HepG2 (cell line): ENCODE measurements around the gene ANKRD31. TPM values are rescaled to one million over a fixed set of nuclear protein-coding genes. Genes with fewer than 3 reads are reported as not detected.
A peak's percentile ranks its signal among the peaks of the same experiment; 100 is the strongest.

Experiments used
- ATM ChIP-seq: fragments of 450-650 bp; IDR thresholded peaks from 2 replicates; pipeline ENCODE4 v1.7.1; 2017; ENCODE audit warnings: mild to moderate bottlenecking, borderline replicate concordance
- CBFB ChIP-seq: sonication (generic); formaldehyde crosslinking; IDR thresholded peaks from 2 replicates; pipeline ENCODE4 v1.4.0; 2020; ENCODE audit warnings: missing genetic modification reagents
- CEBPB ChIP-seq: IDR thresholded peaks from 2 replicates; pipeline ENCODE4 v1.6.1; 2011; ENCODE audit warnings: low read depth, low read length, improper control_type of control experiment, borderline replicate concordance
- ELF3 ChIP-seq: IDR thresholded peaks from 2 replicates; pipeline ENCODE4 v1.6.1; 2016; ENCODE audit warnings: missing genetic modification reagents, missing compliant biosample characterization
- FOXA1 ChIP-seq, 2 experiments: fragments of 450-650 bp in 1 of 2; sonication (generic) in 1 of 2; formaldehyde crosslinking in 1 of 2; IDR thresholded peaks; 2 replicates each; pipeline versions ENCODE4 v1.4.0 to v1.6.1; 2016 to 2020; ENCODE audit warnings: missing genetic modification reagents in 1 of 2
- GLMP ChIP-seq: sonication (generic); formaldehyde crosslinking; IDR thresholded peaks from 2 replicates; pipeline ENCODE4 v1.9.0; 2021; ENCODE audit warnings: missing genetic modification reagents, mild to moderate bottlenecking, borderline replicate concordance
- MBD4 ChIP-seq: IDR thresholded peaks from 2 replicates; pipeline ENCODE4 v1.6.1; 2012; ENCODE audit warnings: low read length, inconsistent platforms, borderline replicate concordance
- MIER2 ChIP-seq: IDR thresholded peaks from 2 replicates; pipeline ENCODE4 v1.6.1; 2016; ENCODE audit warnings: missing biosample characterization, missing genetic modification reagents
- MIER3 ChIP-seq: IDR thresholded peaks from 2 replicates; pipeline ENCODE4 v1.6.1; 2016; ENCODE audit warnings: missing compliant biosample characterization, borderline replicate concordance
- MTF1 ChIP-seq: sonication (generic); formaldehyde crosslinking; IDR thresholded peaks from 2 replicates; pipeline ENCODE4 v1.5.0; 2020; ENCODE audit warnings: missing genetic modification reagents
- NFE2 ChIP-seq: sonication (generic); formaldehyde crosslinking; IDR thresholded peaks from 2 replicates; pipeline ENCODE4 v1.4.0; 2020; ENCODE audit warnings: missing genetic modification reagents
- NPAS2 ChIP-seq: sonication (generic); formaldehyde crosslinking; IDR thresholded peaks from 2 replicates; pipeline ENCODE4 v1.8.0; 2022; ENCODE audit warnings: mild to moderate bottlenecking, missing genetic modification reagents, borderline replicate concordance
- RBFOX2 ChIP-seq: fragments of 200-400 bp; formaldehyde crosslinking; IDR thresholded peaks from 2 replicates; pipeline ENCODE4 v1.6.1; 2017; ENCODE audit warnings: low read depth, mild to moderate bottlenecking, low read length
- XRCC5 ChIP-seq: fragments of 200-400 bp; formaldehyde crosslinking; optimal IDR thresholded peaks from 2 replicates; pipeline ENCODE3; 2017; ENCODE audit warnings: mild to moderate bottlenecking, low read length
- ZIK1 ChIP-seq: sonication (generic); formaldehyde crosslinking; IDR thresholded peaks from 2 replicates; pipeline ENCODE4 v1.5.0; 2020; ENCODE audit warnings: mild to moderate bottlenecking, low read depth, missing genetic modification reagents, borderline replicate concordance
- ZNF121 ChIP-seq: sonication (generic); formaldehyde crosslinking; IDR thresholded peaks from 2 replicates; pipeline ENCODE4 v1.5.0; 2020; ENCODE audit warnings: mild to moderate bottlenecking, missing genetic modification reagents
- ZNF747 ChIP-seq: sonication (generic); formaldehyde crosslinking; IDR thresholded peaks from 2 replicates; pipeline ENCODE4 v1.8.1; 2023; ENCODE audit warnings: missing genetic modification reagents, mild to moderate bottlenecking, borderline replicate concordance
- polyA plus RNA-seq, 8 experiments: library from polyadenylated mRNA; depleted of rRNA in 3 of 8; stranded (reverse) in 7 of 8; unstranded in 1 of 8; fragments of >200 nt; fragmentation: Illumina TruSeq in 4 of 8; extraction: Trizol in 4 of 8; gene quantifications; 2 replicates each; pipeline versions ENCODE4 v1.2.1 to v1.2.3, GENCODE V29; 2011 to 2016; ENCODE audit warnings: low read depth in 4 of 8, missing spikeins in 1 of 8, mixed read lengths in 1 of 8; ENCODE audit not compliant: insufficient read depth in 1 of 8
- total RNA-seq, 5 experiments: library from RNA; depleted of rRNA; stranded (reverse); fragments of >200 nt; fragmentation: Illumina TruSeq; extraction: Trizol; gene quantifications; 2 replicates each; pipeline ENCODE4 v1.2.3, GENCODE V29; 2016; ENCODE audit warnings: low read depth in 1 of 5
- TF ChIP-seq, protein P1 (sequence below): sonication (generic); formaldehyde crosslinking; IDR thresholded peaks from 2 replicates; pipeline ENCODE4 v1.4.0; 2020; ENCODE audit warnings: mild to moderate bottlenecking, missing genetic modification reagents
- TF ChIP-seq, protein P2 (sequence below): IDR thresholded peaks from 2 replicates; pipeline ENCODE4 v1.6.1; 2018; ENCODE audit warnings: missing genetic modification reagents, mild to moderate bottlenecking, missing compliant biosample characterization
- TF ChIP-seq, protein P3 (sequence below): IDR thresholded peaks from 2 replicates; pipeline ENCODE4 v1.6.1; 2016; ENCODE audit warnings: mild to moderate bottlenecking, missing biosample characterization, missing genetic modification reagents

The ANKRD31 gene
- total and polyA plus RNA-seq, 2 of the 13 experiments (the other 11 are each of a cell fraction or from before 2014, with no cell fraction given): 0.01 to 0.09 TPM

GRCh38 chr5:75049456-75050351 is 187.0 kb downstream of the ANKRD31 start (continued):
- TF ChIP-seq MIER3 (CRISPR knock-in tag) (peak; percentile 27; the same call in 1 of the 2 replicates), CEBPB (peak; percentile 51; the same call in 1 of the 2 replicates), MBD4 (no peak), MTF1 (no peak), ZIK1 (CRISPR knock-in tag) (no peak), RBFOX2 (no peak), GLMP (CRISPR knock-in tag) (no peak), ZNF121 (CRISPR knock-in tag) (no peak), FOXA1 (IDR thresholded peaks at IDR 0.05) (no peak), FOXA1 (CRISPR knock-in tag; IDR thresholded peaks at IDR 0.05) (peak; percentile 43; the same call in 1 of the 2 replicates), XRCC5 (no peak), ATM (peak; percentile 45; the same call in 1 of the 2 replicates), MIER2 (CRISPR knock-in tag) (0 out of 2 replicates have a peak, but pooled peaks have one; percentile 51), ELF3 (peak; percentile 66), NPAS2 (no peak), ZNF747 (CRISPR knock-in tag) (no peak), CBFB (CRISPR knock-in tag) (0 out of 2 replicates have a peak, but pooled peaks have one; percentile 35), NFE2 (no peak)
- TF ChIP-seq, protein P1, sequence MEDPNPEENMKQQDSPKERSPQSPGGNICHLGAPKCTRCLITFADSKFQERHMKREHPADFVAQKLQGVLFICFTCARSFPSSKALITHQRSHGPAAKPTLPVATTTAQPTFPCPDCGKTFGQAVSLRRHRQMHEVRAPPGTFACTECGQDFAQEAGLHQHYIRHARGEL (CRISPR knock-in tag): no peak
- TF ChIP-seq, protein P2, sequence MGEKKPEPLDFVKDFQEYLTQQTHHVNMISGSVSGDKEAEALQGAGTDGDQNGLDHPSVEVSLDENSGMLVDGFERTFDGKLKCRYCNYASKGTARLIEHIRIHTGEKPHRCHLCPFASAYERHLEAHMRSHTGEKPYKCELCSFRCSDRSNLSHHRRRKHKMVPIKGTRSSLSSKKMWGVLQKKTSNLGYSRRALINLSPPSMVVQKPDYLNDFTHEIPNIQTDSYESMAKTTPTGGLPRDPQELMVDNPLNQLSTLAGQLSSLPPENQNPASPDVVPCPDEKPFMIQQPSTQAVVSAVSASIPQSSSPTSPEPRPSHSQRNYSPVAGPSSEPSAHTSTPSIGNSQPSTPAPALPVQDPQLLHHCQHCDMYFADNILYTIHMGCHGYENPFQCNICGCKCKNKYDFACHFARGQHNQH (CRISPR knock-in tag): 0 out of 2 replicates have a peak, but pooled peaks have one; percentile 50
- TF ChIP-seq, protein P3, sequence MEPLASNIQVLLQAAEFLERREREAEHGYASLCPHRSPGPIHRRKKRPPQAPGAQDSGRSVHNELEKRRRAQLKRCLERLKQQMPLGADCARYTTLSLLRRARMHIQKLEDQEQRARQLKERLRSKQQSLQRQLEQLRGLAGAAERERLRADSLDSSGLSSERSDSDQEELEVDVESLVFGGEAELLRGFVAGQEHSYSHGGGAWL (CRISPR knock-in tag): no peak
